Trophoblast cell (in vitro differentiated cells and primary cell): ENCODE measurements around the gene RFX2.

Experiments
- DNase-seq, 2 donors: peaks; one replicate each; pipeline ENCODE4 v3.0.0-alpha.2; 2016
- H2AFZ ChIP-seq: 2 replicates; pipeline ENCODE4 v1.6.1; 2013; ENCODE audit warnings: low read length, moderate library complexity, mild to moderate bottlenecking; ENCODE audit not compliant: insufficient read depth, poor library complexity
- H2AK5ac ChIP-seq: 2 replicates; pipeline ENCODE4 v1.6.1; 2013; ENCODE audit warnings: mild to moderate bottlenecking, low read length
- H2BK120ac ChIP-seq: 2 replicates; pipeline ENCODE4 v1.6.1; 2013; ENCODE audit warnings: low read length, mild to moderate bottlenecking, moderate library complexity; ENCODE audit not compliant: insufficient read depth, poor library complexity
- H2BK12ac ChIP-seq: 2 replicates; pipeline ENCODE4 v1.6.1; 2013; ENCODE audit warnings: mild to moderate bottlenecking, low read length, moderate library complexity
- H2BK5ac ChIP-seq: 2 replicates; pipeline ENCODE4 v1.6.1; 2013; ENCODE audit warnings: low read length, low read depth, moderate library complexity, mild to moderate bottlenecking; ENCODE audit not compliant: poor library complexity
- H3K14ac ChIP-seq: 2 replicates; pipeline ENCODE4 v1.6.1; 2013; ENCODE audit warnings: mild to moderate bottlenecking, low read length
- H3K18ac ChIP-seq: 2 replicates; pipeline ENCODE4 v1.6.1; 2013; ENCODE audit warnings: mild to moderate bottlenecking, low read length
- H3K23ac ChIP-seq: 2 replicates; pipeline ENCODE4 v1.6.1; 2013; ENCODE audit warnings: low read length
- H3K27ac ChIP-seq: 2 replicates; pipeline ENCODE4 v1.5.1; 2013; ENCODE audit warnings: low read depth, mild to moderate bottlenecking, inconsistent platforms, low read length, moderate library complexity
- H3K27me3 ChIP-seq: 2 replicates; pipeline ENCODE4 v1.6.1; 2013; ENCODE audit warnings: inconsistent platforms, mild to moderate bottlenecking, low read length, moderate library complexity; ENCODE audit not compliant: insufficient read depth
- H3K36me3 ChIP-seq, 2 experiments: 1 replicate in 1 of 2; 2 replicates in 1 of 2; pipeline ENCODE4 v1.6.1; 2013; ENCODE audit warnings: low read length in 2 of 2, mild to moderate bottlenecking in 2 of 2, moderate library complexity in 1 of 2; ENCODE audit not compliant: insufficient read depth in 2 of 2, control insufficient read depth in 1 of 2
- H3K4ac ChIP-seq: 2 replicates; pipeline ENCODE4 v1.6.1; 2013; ENCODE audit warnings: low read depth, mild to moderate bottlenecking, low read length, moderate library complexity
- H3K4me1 ChIP-seq, 2 experiments: 1 replicate in 1 of 2; 2 replicates in 1 of 2; pipeline ENCODE4 v1.6.1; 2013; ENCODE audit warnings: low read length in 2 of 2, mild to moderate bottlenecking in 2 of 2, moderate library complexity in 1 of 2; ENCODE audit not compliant: insufficient read depth in 2 of 2, control insufficient read depth in 1 of 2
- H3K4me2 ChIP-seq: 2 replicates; pipeline ENCODE4 v1.6.1; 2013; ENCODE audit warnings: inconsistent platforms, mild to moderate bottlenecking, low read length, moderate library complexity
- H3K4me3 ChIP-seq: 2 replicates; pipeline ENCODE4 v1.5.1; 2013; ENCODE audit warnings: mild to moderate bottlenecking, low read depth, low read length, inconsistent platforms
- H3K79me1 ChIP-seq: one replicate; pipeline ENCODE4 v1.6.1; 2013; ENCODE audit warnings: low read length
- H3K79me2 ChIP-seq: 2 replicates; pipeline ENCODE4 v1.6.1; 2013; ENCODE audit warnings: low read length, mild to moderate bottlenecking; ENCODE audit not compliant: control insufficient read depth, insufficient read depth, poor library complexity
- H3K9ac ChIP-seq: 2 replicates; pipeline ENCODE4 v1.6.1; 2013; ENCODE audit warnings: mild to moderate bottlenecking, low read length
- H3K9me3 ChIP-seq: 2 replicates; pipeline ENCODE4 v1.6.1; 2013; ENCODE audit warnings: low read depth, mild to moderate bottlenecking, control low read depth, inconsistent platforms, low read length; ENCODE audit not compliant: insufficient read depth
- H4K12ac ChIP-seq: 2 replicates; pipeline ENCODE4 v1.6.1; 2013; ENCODE audit warnings: low read depth, mild to moderate bottlenecking, low read length, moderate library complexity
- H4K8ac ChIP-seq: 2 replicates; pipeline ENCODE4 v1.6.1; 2013; ENCODE audit warnings: low read depth, mild to moderate bottlenecking, low read length, moderate library complexity
- H4K91ac ChIP-seq: one replicate; pipeline ENCODE4 v1.6.1; 2013; ENCODE audit warnings: low read depth, mild to moderate bottlenecking, low read length, moderate library complexity
- WGBS: extraction: QIAGEN DNeasy Blood & Tissue Kit; methylation state at CpG from one replicate; pipeline ENCODE4 v1.1.7; 2013; ENCODE audit warnings: missing lambda C conversion rate; ENCODE audit not compliant: insufficient read length, insufficient coverage; ENCODE audit errors: extremely low coverage; 5-methylcytosine and 5-hydroxymethylcytosine counted together

Gene RFX2

DNA sequence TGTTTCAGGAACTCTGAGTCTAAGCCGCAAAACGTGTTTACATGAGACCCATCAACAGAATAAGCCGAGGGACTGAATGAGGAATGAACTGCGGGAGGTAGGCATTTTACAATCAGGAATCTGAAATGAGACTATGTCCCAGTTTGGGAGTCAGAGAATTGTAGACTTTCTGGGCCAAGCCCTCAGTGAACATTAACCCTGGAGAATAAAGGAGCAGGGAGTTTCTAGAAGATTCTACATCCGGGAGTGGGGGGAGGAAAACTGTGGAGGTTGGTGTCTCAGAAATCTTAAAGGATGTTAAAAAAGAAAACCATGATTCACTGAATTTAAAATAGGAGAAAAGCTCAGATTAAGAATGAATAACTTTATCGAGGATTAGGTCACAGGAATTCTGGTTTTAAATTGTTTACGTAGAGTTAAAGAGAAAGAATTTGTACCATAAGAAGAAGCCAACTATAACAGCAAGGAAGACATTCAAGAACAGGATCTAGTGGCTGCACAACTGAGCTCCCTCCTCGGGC lies 18.5 kb downstream of the RFX2 start:
- H3K79me2 ChIP-seq = no peaks in the 10 kb centered on the region
- H3K23ac ChIP-seq = no peak overlapping the region
- H2BK120ac ChIP-seq = no peak overlapping the region
- no peak overlapping the region for H4K12ac ChIP-seq
- H4K8ac ChIP-seq = no peak overlapping the region
- H3K14ac ChIP-seq = no peak overlapping the region
- peaks cover 3% of the 10 kb centered on the region for H3K27me3 ChIP-seq
- no peak overlapping the region for H3K4me3 ChIP-seq
- peak overlapping the region; percentile 37 for H2AFZ ChIP-seq
- H3K9me3 ChIP-seq = no peaks in the 10 kb centered on the region
- DNase-seq = peak; percentile 31 to 70
- H3K79me1 ChIP-seq = peaks cover 4% of the 10 kb centered on the region
- H3K4me1 ChIP-seq = peaks cover 18% of the 10 kb centered on the region in 2 experiments
- no peak overlapping the region for H3K18ac ChIP-seq
- H2BK5ac ChIP-seq = no peak overlapping the region
- no peak overlapping the region for H3K27ac ChIP-seq
- WGBS = no CpG with 5 or more reads among the region's 8 CpGs
- peak overlapping the region; percentile 33 for H3K4me2 ChIP-seq
- no peaks in the 10 kb centered on the region for H3K36me3 ChIP-seq
- H2AK5ac ChIP-seq = no peak overlapping the region
- no peak overlapping the region for H3K4ac ChIP-seq
- H2BK12ac ChIP-seq = no peak overlapping the region
- no peak overlapping the region for H3K9ac ChIP-seq
- H4K91ac ChIP-seq = no peak overlapping the region

DNA sequence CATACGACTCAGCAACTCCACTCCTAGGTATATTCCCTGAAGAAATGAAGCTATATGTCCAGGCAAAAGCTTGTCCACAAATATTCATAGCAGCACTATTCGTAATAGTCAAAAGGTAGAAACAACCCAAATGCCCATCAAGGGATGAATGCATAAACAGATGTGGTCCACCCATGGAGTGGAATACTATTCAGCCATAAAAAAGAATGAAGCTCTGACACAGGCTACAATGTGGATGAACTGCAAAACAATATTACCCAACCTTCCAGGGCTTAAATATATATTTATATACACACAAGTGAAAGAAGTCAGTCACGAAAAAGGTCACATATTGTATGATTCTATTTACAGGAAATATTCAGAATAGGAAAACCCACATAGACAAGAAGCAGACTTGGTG lies 19.7 kb downstream of the RFX2 start:
- Histone ChIP-seq H2BK5ac (no peak overlapping the region), H3K23ac (no peak overlapping the region), H3K4me3 (no peak overlapping the region), H4K8ac (no peak overlapping the region), H3K79me2 (no peaks in the 10 kb centered on the region), H3K14ac (no peak overlapping the region), H3K4me2 (no peak overlapping the region), H3K9me3 (no peaks in the 10 kb centered on the region), H3K27me3 (peaks cover 3% of the 10 kb centered on the region), H2AFZ (no peak overlapping the region), H2AK5ac (no peak overlapping the region), H3K36me3 (no peaks in the 10 kb centered on the region), H3K27ac (no peak overlapping the region), H2BK120ac (no peak overlapping the region), H3K4me1 (peaks cover 18% of the 10 kb centered on the region in 2 experiments), H3K9ac (no peak overlapping the region), H4K91ac (no peak overlapping the region), H3K18ac (no peak overlapping the region), H2BK12ac (no peak overlapping the region), H4K12ac (no peak overlapping the region), H3K79me1 (peaks cover 4% of the 10 kb centered on the region), H3K4ac (no peak overlapping the region)
- WGBS = no CpG with 5 or more reads among the region's 3 CpGs
- no peak for DNase-seq

DNA sequence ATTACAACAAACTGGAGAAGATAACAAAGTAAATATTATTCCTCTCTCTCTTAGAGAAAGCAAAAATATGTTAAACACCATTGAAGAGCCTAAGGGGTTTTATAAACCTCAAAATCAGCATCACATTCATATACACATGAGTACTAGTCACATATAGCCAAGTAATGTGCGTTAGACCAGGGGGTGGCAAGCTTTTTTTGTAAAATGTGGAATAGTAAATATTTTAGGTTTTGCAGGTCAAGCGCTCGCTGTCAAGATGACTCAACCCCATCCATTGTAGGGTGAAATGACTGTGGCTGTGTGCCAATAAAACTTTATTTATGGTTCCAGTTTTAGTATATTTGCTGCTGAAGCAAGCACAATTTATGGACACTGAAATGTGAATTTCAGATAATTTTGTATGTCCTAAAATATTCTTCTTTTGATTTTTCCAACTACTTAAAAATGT lies 21.7 kb downstream of the RFX2 start:
- no peak overlapping the region for H4K91ac ChIP-seq
- H2BK120ac ChIP-seq = no peak overlapping the region
- H3K79me2 ChIP-seq = no peaks in the 10 kb centered on the region
- H4K8ac ChIP-seq = no peak overlapping the region
- H3K4ac ChIP-seq = no peak overlapping the region
- no peak overlapping the region for H2BK5ac ChIP-seq
- no peaks in the 10 kb centered on the region for H3K9me3 ChIP-seq
- H3K14ac ChIP-seq = no peak overlapping the region
- H3K23ac ChIP-seq = no peak overlapping the region
- no peak overlapping the region for H4K12ac ChIP-seq
- H3K27ac ChIP-seq = no peak overlapping the region
- WGBS = no CpG with 5 or more reads among the region's 3 CpGs
- H3K36me3 ChIP-seq = no peaks in the 10 kb centered on the region
- DNase-seq = peak in 1 of 2 donors; percentile 39
- H3K79me1 ChIP-seq = peaks cover 4% of the 10 kb centered on the region
- no peak overlapping the region for H2AFZ ChIP-seq
- H3K4me1 ChIP-seq = peaks cover 18% of the 10 kb centered on the region in 2 experiments
- no peak overlapping the region for H3K9ac ChIP-seq
- no peak overlapping the region for H2AK5ac ChIP-seq
- no peak overlapping the region for H3K18ac ChIP-seq
- no peak overlapping the region for H2BK12ac ChIP-seq
- H3K27me3 ChIP-seq = peaks cover 3% of the 10 kb centered on the region
- no peak overlapping the region for H3K4me3 ChIP-seq
- no peak overlapping the region for H3K4me2 ChIP-seq

DNA sequence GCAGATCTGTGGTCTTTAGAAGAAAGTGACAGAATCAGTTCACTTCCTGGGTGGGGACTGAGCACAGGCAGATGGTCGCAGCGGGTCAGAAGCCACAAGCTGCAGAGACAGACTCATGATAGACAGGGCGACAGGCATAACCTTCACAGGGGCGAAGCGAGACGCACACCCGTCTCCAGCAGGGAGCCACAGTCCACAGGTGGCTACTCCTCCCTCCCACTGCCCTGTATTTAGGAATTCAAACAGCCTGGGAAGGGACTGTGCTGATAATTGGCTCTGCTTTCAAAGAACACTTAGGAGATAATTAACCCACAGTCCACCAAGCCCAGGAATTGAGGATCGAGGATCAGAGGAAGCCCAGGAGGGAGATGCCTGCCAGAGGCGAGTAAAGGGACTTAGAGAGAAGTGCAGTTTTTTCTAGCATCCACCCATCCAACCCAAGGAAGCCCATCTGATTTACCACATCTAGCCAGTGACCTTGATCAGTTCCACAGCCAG lies 23.2 kb downstream of the RFX2 start:
- no peaks in the 10 kb centered on the region for H3K36me3 ChIP-seq
- H3K27me3 ChIP-seq = peaks cover 3% of the 10 kb centered on the region
- no peak overlapping the region for H4K8ac ChIP-seq
- no peak overlapping the region for H3K4me3 ChIP-seq
- H2BK12ac ChIP-seq = peak overlapping the region; percentile 82
- no peak overlapping the region for H3K23ac ChIP-seq
- H2BK5ac ChIP-seq = peak overlapping the region; percentile 15
- H3K9ac ChIP-seq = no peak overlapping the region
- H4K12ac ChIP-seq = no peak overlapping the region
- H2BK120ac ChIP-seq = no peak overlapping the region
- H3K79me1 ChIP-seq = peaks cover 4% of the 10 kb centered on the region
- peak overlapping the region; percentile 51 for H3K4ac ChIP-seq
- H2AFZ ChIP-seq = no peak overlapping the region
- no peak overlapping the region for H3K27ac ChIP-seq
- H3K4me1 ChIP-seq = peaks cover 12 to 14% of the 10 kb centered on the region in 2 experiments
- DNase-seq = peak; percentile 11 to 33
- no peaks in the 10 kb centered on the region for H3K9me3 ChIP-seq
- WGBS = no CpG with 5 or more reads among the region's 9 CpGs
- no peaks in the 10 kb centered on the region for H3K79me2 ChIP-seq
- no peak overlapping the region for H3K4me2 ChIP-seq
- H3K14ac ChIP-seq = no peak overlapping the region
- peak overlapping the region; percentile 52 for H2AK5ac ChIP-seq
- H4K91ac ChIP-seq = no peak overlapping the region
- H3K18ac ChIP-seq = peak overlapping the region; percentile 39
